ENCODE results near the gene RPL12.

DNA sequence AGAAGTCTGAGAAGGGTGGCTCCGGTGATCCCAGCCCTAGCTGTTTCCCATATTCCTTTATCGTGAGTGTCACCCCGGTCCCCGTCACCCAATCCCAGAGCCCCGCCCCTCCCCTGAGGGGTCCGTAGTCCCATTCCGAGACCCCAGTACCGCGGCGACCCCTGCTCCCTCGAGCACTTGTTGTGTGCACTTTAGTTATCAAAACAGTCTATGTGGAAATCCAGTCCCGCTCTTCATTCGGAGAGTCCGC, 327 bp upstream of the RPL12 start:
- TF ChIP-seq CTCF (IDR thresholded peaks at IDR 0.05) (no peak), POLR2A (IDR thresholded peaks at IDR 0.05) (no peak), POLR2AphosphoS5 (IDR thresholded peaks at IDR 0.05) (no peak)

Data from suprapubic skin (tissue), 4 donors.